H1 (cell line): ENCODE data around the gene KCTD15. TPM values are rescaled to one million over a fixed set of nuclear protein-coding genes. Genes with fewer than 3 reads are reported as not detected.

ENCODE experiments used
- CHD1 ChIP-seq: IDR thresholded peaks from 2 replicates; pipeline ENCODE4 v1.6.1; 2012; ENCODE audit warnings: low read depth, low read length, improper control_type of control experiment
- CHD7 ChIP-seq: fragments of 300-600 bp; sonication (generic); IDR thresholded peaks from 2 replicates; pipeline ENCODE4 v1.7.1; 2012; ENCODE audit warnings: low read length, moderate library complexity, mild to moderate bottlenecking, inconsistent platforms; ENCODE audit not compliant: insufficient replicate concordance
- CTBP2 ChIP-seq: IDR thresholded peaks from 2 replicates; pipeline ENCODE4 v1.7.0; 2011; ENCODE audit warnings: borderline replicate concordance, mild to moderate bottlenecking, moderate library complexity, mixed read lengths, low read length; ENCODE audit not compliant: insufficient read depth, insufficient read length
- E2F6 ChIP-seq: IDR thresholded peaks from 2 replicates; pipeline ENCODE4 v1.6.1; 2012; ENCODE audit warnings: inconsistent platforms
- FOSL1 ChIP-seq: IDR thresholded peaks from 2 replicates; pipeline ENCODE4 v1.6.1; 2011; ENCODE audit warnings: mild to moderate bottlenecking, low read depth, low read length, moderate library complexity; ENCODE audit not compliant: insufficient read depth
- HDAC6 ChIP-seq: IDR thresholded peaks from one replicate; pipeline ENCODE4 v1.7.1; 2012; ENCODE audit warnings: low read depth, mild to moderate bottlenecking, inconsistent platforms, low read length, moderate library complexity
- SAP30 ChIP-seq: fragments of 300-600 bp; sonication (generic); IDR thresholded peaks from 2 replicates; pipeline ENCODE4 v1.7.1; 2012; ENCODE audit warnings: low read length, moderate library complexity, mild to moderate bottlenecking, inconsistent platforms; ENCODE audit not compliant: insufficient read depth, insufficient replicate concordance
- SP1 ChIP-seq: IDR thresholded peaks from 2 replicates; pipeline ENCODE4 v1.6.1; 2011; ENCODE audit warnings: low read depth, low read length
- YY1 ChIP-seq: IDR thresholded peaks from 2 replicates; pipeline ENCODE4 v1.6.1; 2011; ENCODE audit warnings: low read depth, mild to moderate bottlenecking, low read length
- ZNF274 ChIP-seq: IDR thresholded peaks from 2 replicates; pipeline ENCODE4 v1.7.0; 2012; ENCODE audit warnings: low read length, borderline replicate concordance; ENCODE audit errors: extremely low read depth
- polyA plus RNA-seq, 7 experiments: library from polyadenylated mRNA; depleted of rRNA in 3 of 7; stranded (reverse) in 5 of 7; unstranded in 2 of 7; fragments of >200 nt in 5 of 7; fragments of 200-250 nt in 2 of 7; gene quantifications; 1 replicate in 5 of 7; 2 replicates in 1 of 7; 4 replicates in 1 of 7; pipeline versions ENCODE4 v1.2.1 to v1.2.3, GENCODE V29; 2011 to 2013; ENCODE audit warnings: missing spikeins in 2 of 7, mixed read lengths in 2 of 7
- total RNA-seq: library from RNA; stranded (reverse); fragmentation: NEBNext Ultra II Directional; extraction: Animal tissue kit (Norgen Biotek cat#: 25700); gene quantifications from 2 replicates; pipeline ENCODE4 v1.2.1, GENCODE V29; 2021

Gene KCTD15
- total and polyA plus RNA-seq, 2 of the 8 experiments (the other 6 are each of a cell fraction or from before 2014, with no cell fraction given) = 25.1 to 27.0 TPM

- TF ChIP-seq CHD7 = no peak
- no peak for TF ChIP-seq SAP30
- no peak for TF ChIP-seq ZNF274
- no peak for TF ChIP-seq SP1
- TF ChIP-seq FOSL1 = no peak
- no peak for TF ChIP-seq CTBP2
- TF ChIP-seq E2F6 = no peak
- TF ChIP-seq HDAC6 = no peak
- TF ChIP-seq CHD1 = no peak
- TF ChIP-seq YY1 = no peak
These were observed 16.9 kb downstream of the KCTD15 start (continued) for GRCh38 chr19:33813391-33814101.
